Tibial artery (tissue), 4 donors: Measurements from ENCODE around the gene ATF3.
A peak's percentile ranks its signal among the peaks of the same experiment; 100 is the strongest.

Experiments
- DNase-seq, 2 donors: peaks; one replicate each; pipeline ENCODE4 v3.0.0-alpha.2; 2019
- H3K27ac ChIP-seq, 2 donors: fragments of 200-600 bp; sonication (generic) in 1 of 2; 1 replicate in 1 of 2; 2 replicates in 1 of 2; pipeline ENCODE4 v1.5.1; 2018 to 2019; ENCODE audit warnings: mild to moderate bottlenecking in 1 of 2
- H3K27me3 ChIP-seq, 2 donors: fragments of 200-600 bp; sonication (generic) in 1 of 2; one replicate each; pipeline versions ENCODE4 v1.5.1 to v1.6.0; 2016 to 2019
- H3K36me3 ChIP-seq, 3 donors: fragments of 200-600 bp; sonication (generic) in 2 of 3; one replicate each; pipeline ENCODE4 v1.5.1; 2016 to 2019; ENCODE audit warnings: mild to moderate bottlenecking in 2 of 3
- H3K4me1 ChIP-seq, 4 donors: fragments of 200-600 bp; sonication (generic) in 2 of 4; 1 replicate in 3 of 4; 2 replicates in 1 of 4; pipeline ENCODE4 v1.5.1; 2016 to 2019
- H3K4me3 ChIP-seq, 2 donors: fragments of 200-600 bp; sonication (generic) in 1 of 2; 1 replicate in 1 of 2; 2 replicates in 1 of 2; pipeline ENCODE4 v1.5.1; 2018 to 2019; ENCODE audit warnings: mild to moderate bottlenecking in 2 of 2
- H3K9me3 ChIP-seq, 3 donors: fragments of 200-600 bp; sonication (generic) in 1 of 3; one replicate each; pipeline ENCODE4 v1.5.1; 2016 to 2019
- intact Hi-C: fragments of 100-400 bp; cut with DNase I; formaldehyde crosslinking; loops from one replicate; pipeline ENCODE4 v1.15.0; 2023; ENCODE audit warnings: low total_unique reads
- TF ChIP-seq, protein P1 (sequence below), 2 experiments: fragments of 200-600 bp in 1 of 2; fragments of 450-650 bp in 1 of 2; IDR thresholded peaks; one replicate each; pipeline ENCODE4 v1.5.1; 2017 to 2019; ENCODE audit warnings: antibody characterized with exemption in 2 of 2, mild to moderate bottlenecking in 1 of 2, moderate library complexity in 1 of 2

The ATF3 gene

GRCh38 chr1:212600071-212600915, 8.3 kb upstream of the ATF3 start:
- peaks cover 0 to 7% of the 10 kb centered on the region in 2 donors for H3K27me3 ChIP-seq
- intact Hi-C loops: no loop called here
- no peak overlapping the region for H3K27ac ChIP-seq
- no peaks in the 10 kb centered on the region for H3K9me3 ChIP-seq
- H3K36me3 ChIP-seq: no peaks in the 10 kb centered on the region
- DNase-seq: no peak
- H3K4me3 ChIP-seq: no peak overlapping the region
- peaks cover 0 to 13% (median 2%) of the 10 kb centered on the region in 4 donors for H3K4me1 ChIP-seq
- TF ChIP-seq, protein P1, sequence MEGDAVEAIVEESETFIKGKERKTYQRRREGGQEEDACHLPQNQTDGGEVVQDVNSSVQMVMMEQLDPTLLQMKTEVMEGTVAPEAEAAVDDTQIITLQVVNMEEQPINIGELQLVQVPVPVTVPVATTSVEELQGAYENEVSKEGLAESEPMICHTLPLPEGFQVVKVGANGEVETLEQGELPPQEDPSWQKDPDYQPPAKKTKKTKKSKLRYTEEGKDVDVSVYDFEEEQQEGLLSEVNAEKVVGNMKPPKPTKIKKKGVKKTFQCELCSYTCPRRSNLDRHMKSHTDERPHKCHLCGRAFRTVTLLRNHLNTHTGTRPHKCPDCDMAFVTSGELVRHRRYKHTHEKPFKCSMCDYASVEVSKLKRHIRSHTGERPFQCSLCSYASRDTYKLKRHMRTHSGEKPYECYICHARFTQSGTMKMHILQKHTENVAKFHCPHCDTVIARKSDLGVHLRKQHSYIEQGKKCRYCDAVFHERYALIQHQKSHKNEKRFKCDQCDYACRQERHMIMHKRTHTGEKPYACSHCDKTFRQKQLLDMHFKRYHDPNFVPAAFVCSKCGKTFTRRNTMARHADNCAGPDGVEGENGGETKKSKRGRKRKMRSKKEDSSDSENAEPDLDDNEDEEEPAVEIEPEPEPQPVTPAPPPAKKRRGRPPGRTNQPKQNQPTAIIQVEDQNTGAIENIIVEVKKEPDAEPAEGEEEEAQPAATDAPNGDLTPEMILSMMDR (IDR thresholded peaks at IDR 0.05): no peak

GRCh38 chr1:212600980-212601379, 7.6 kb upstream of the ATF3 start:
- H3K27ac ChIP-seq: no peak overlapping the region
- intact Hi-C loops: no loop called here
- peaks cover 0 to 15% (median 9%) of the 10 kb centered on the region in 4 donors for H3K4me1 ChIP-seq
- H3K36me3 ChIP-seq: no peaks in the 10 kb centered on the region
- H3K4me3 ChIP-seq: no peak overlapping the region
- TF ChIP-seq, protein P1 (IDR thresholded peaks at IDR 0.05): no peak
- H3K27me3 ChIP-seq: peaks cover 0 to 7% of the 10 kb centered on the region in 2 donors
- no peak for DNase-seq
- H3K9me3 ChIP-seq: no peaks in the 10 kb centered on the region

- Histone ChIP-seq H3K4me3 (no peak overlapping the region), H3K27ac (no peak overlapping the region), H3K27me3 (peaks cover 0 to 7% of the 10 kb centered on the region in 2 donors), H3K9me3 (no peaks in the 10 kb centered on the region), H3K36me3 (no peaks in the 10 kb centered on the region), H3K4me1 (peaks cover 0 to 16% (median 14%) of the 10 kb centered on the region in 4 donors)
- DNase-seq: no peak
- intact Hi-C loops: no loop called here
- TF ChIP-seq, protein P1 (IDR thresholded peaks at IDR 0.05): no peak
Measured at GRCh38 chr1:212601524-212601923, 7.0 kb upstream of the ATF3 start.

DNA sequence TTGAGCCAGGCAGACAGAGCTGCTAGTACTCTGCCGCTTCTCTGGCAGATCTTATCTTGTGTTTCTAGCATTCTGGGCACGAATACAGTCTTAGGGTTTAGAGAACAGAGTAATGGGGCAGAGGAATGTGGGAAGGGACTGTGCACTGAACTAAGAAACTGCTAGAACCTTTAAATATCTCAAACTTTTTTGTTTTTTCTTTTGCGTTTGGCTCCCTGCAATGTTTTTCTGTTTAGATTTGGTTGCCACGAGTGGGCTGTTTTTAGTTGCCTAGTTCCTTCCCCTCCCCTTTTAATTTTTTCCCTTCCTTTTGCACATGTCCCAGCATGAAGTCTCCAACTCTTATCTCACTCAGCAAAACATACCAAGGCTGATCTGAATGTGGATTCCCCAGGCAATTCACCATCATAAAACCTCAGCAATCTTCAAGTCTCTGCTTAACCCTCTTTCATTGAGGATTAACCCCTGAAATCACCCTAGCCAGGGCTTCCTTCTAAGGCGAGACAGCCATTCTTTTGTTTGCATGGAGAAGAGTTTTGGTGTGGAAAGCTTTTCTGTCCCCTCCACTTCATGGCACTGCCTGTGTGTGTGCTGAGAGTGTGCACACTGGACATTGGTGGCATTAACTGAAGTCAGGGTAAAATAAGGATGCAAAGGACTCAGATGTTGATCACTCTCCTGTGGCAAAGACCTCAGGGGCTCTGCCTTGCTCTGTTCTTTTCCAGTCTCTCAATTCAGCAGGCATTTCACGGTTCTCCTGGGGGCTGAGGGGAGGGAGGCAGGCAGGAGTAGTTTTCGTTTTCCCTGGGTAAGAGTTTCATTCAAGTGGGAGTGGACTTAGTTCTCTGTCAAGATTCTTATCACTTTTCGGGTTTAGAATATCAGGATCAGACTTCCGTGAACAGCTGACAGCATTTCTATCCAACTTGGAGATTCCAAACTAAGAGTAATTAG, 2.8 kb upstream of the ATF3 start:
- no peak for DNase-seq
- H3K27ac ChIP-seq: peak overlapping the region; percentile 91 to 99
- TF ChIP-seq, protein P1 (IDR thresholded peaks at IDR 0.05): no peak
- intact Hi-C loops: loop anchor here (2.0 kb wide), 1 partner anchor 45 kb away; no protein-coding TSS in a partner anchor
- no peaks in the 10 kb centered on the region for H3K9me3 ChIP-seq
- peaks cover 0 to 7% of the 10 kb centered on the region in 2 donors for H3K27me3 ChIP-seq
- H3K4me1 ChIP-seq: peaks cover 0 to 42% (median 33%) of the 10 kb centered on the region in 4 donors
- H3K4me3 ChIP-seq: peak overlapping the region; percentile 65 to 84
- no peaks in the 10 kb centered on the region for H3K36me3 ChIP-seq

DNA sequence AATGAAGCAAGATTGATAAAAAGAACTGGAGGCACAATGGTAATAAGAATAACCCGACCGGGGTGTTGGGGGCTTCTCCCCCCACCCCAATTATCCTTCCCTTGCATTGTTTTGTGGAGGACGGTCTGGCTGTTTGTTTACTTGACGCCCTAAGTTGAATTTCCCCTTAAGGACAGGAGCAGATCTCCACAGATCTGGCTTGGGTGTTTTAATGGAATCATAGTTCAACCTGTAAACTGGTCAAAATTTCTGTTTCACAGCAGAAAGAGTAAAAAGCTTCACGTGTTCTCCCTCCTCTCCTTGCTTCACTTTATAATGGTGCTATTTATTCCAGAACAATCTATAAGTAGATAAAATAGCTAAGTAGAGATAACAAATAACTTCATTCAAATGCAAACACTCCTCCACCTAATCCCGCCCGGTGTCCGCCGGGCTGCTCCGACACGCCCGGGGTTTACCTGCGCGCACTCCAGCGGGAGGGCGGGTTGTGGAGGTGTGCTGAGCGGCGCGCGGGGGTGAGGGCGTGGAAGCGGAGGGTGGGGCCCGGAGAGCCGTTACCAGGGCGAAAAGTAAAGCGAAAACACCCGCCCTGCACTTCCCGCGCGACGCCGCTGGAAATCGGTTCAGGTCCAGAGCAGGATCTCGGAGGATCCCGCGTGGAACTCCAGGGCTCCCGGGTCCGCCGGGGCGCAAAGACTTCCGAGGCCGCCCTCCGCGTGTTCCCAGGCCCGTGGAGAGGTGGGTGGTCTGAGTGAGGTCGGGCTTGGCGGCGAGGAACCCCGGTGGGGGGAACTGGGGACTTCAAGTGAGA, 2.0 kb upstream of the ATF3 start:
- intact Hi-C loops: loop anchor here (2.0 kb wide), 1 partner anchor 46 kb away; no protein-coding TSS in a partner anchor

More for the DNA sequence above, 2.0 kb upstream of the ATF3 start:
- Histone ChIP-seq H3K9me3 (no peaks in the 10 kb centered on the region), H3K27me3 (peaks cover 0 to 7% of the 10 kb centered on the region in 2 donors), H3K27ac (peak overlapping the region; percentile 91 to 99), H3K36me3 (no peaks in the 10 kb centered on the region), H3K4me1 (peaks cover 0 to 49% (median 39%) of the 10 kb centered on the region in 4 donors), H3K4me3 (peak overlapping the region; percentile 65 to 84)
- DNase-seq: peak; percentile 40 to 71
- TF ChIP-seq, protein P1 (IDR thresholded peaks at IDR 0.05): peak in 1 of 2 experiments; percentile 14
